ENCODE data around the gene PCYT1B.

PCYT1B gene

GRCh38 chrX:24561121-24561520 is 86.0 kb downstream of the PCYT1B start:
- no peak overlapping the region for H2AFZ ChIP-seq (ENCODE audit: low read depth)
- no peaks in the 10 kb centered on the region for H3K27me3 ChIP-seq (ENCODE audit: insufficient read depth, low read depth)
- H3K36me3 ChIP-seq (ENCODE audit: insufficient read depth), result no peaks in the 10 kb centered on the region
- no peaks in the 10 kb centered on the region for H3K79me2 ChIP-seq (ENCODE audit: insufficient read depth, low read depth)
- H3K27ac ChIP-seq, result no peak overlapping the region
- H3K4me3 ChIP-seq (IDR thresholded peaks at IDR 0.05; ENCODE audit: insufficient read depth, low read depth, low read length), result no peak overlapping the region
- TF ChIP-seq, protein P1, sequence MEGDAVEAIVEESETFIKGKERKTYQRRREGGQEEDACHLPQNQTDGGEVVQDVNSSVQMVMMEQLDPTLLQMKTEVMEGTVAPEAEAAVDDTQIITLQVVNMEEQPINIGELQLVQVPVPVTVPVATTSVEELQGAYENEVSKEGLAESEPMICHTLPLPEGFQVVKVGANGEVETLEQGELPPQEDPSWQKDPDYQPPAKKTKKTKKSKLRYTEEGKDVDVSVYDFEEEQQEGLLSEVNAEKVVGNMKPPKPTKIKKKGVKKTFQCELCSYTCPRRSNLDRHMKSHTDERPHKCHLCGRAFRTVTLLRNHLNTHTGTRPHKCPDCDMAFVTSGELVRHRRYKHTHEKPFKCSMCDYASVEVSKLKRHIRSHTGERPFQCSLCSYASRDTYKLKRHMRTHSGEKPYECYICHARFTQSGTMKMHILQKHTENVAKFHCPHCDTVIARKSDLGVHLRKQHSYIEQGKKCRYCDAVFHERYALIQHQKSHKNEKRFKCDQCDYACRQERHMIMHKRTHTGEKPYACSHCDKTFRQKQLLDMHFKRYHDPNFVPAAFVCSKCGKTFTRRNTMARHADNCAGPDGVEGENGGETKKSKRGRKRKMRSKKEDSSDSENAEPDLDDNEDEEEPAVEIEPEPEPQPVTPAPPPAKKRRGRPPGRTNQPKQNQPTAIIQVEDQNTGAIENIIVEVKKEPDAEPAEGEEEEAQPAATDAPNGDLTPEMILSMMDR (conservative IDR thresholded peaks at IDR 0.05; ENCODE audit: low read depth, low read length), result no peak
- H3K4me2 ChIP-seq, result no peak overlapping the region
- H4K20me1 ChIP-seq (ENCODE audit: insufficient read depth), result no peaks in the 10 kb centered on the region
- no peak overlapping the region for H3K9ac ChIP-seq
- no peaks in the 10 kb centered on the region for H3K4me1 ChIP-seq (ENCODE audit: low read depth, poor library complexity, severe bottlenecking)

GRCh38 chrX:24553011-24553410 is 94.1 kb downstream of the PCYT1B start:
- Histone ChIP-seq H3K4me2 (no peak overlapping the region), H3K4me3 (IDR thresholded peaks at IDR 0.05; ENCODE audit: insufficient read depth, low read depth, low read length) (no peak overlapping the region), H3K4me1 (ENCODE audit: low read depth, poor library complexity, severe bottlenecking) (no peaks in the 10 kb centered on the region), H3K27me3 (ENCODE audit: insufficient read depth, low read depth) (no peaks in the 10 kb centered on the region), H3K27ac (no peak overlapping the region), H2AFZ (ENCODE audit: low read depth) (no peak overlapping the region), H4K20me1 (ENCODE audit: insufficient read depth) (no peaks in the 10 kb centered on the region), H3K79me2 (ENCODE audit: insufficient read depth, low read depth) (no peaks in the 10 kb centered on the region), H3K9ac (no peak overlapping the region), H3K36me3 (ENCODE audit: insufficient read depth) (no peaks in the 10 kb centered on the region)
- TF ChIP-seq, protein P1 (conservative IDR thresholded peaks at IDR 0.05; ENCODE audit: low read depth, low read length), result no peak

DNA sequence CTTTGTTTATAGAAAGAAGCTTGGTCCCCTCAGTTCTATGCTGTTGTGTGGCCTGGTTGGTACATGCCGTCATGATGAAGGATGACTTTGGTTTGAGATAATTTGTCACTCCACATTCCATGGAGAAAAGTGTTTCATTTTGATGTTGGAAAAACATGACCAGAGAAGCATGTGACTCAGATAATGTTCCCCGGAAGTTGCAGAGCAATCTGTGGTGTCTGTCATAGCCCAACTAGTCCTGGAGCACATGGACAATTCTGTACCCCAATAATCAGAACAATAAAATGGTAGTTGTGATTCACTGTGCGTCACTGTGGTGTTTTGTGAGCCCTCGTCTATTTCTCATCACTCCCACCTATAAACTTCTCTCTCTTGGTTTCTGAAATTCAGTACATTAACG is 97.0 kb downstream of the PCYT1B start:
- Histone ChIP-seq H4K20me1 (ENCODE audit: insufficient read depth) (no peaks in the 10 kb centered on the region), H3K9ac (no peak overlapping the region), H3K36me3 (ENCODE audit: insufficient read depth) (no peaks in the 10 kb centered on the region), H3K4me2 (no peak overlapping the region), H3K4me3 (IDR thresholded peaks at IDR 0.05; ENCODE audit: insufficient read depth, low read depth, low read length) (no peak overlapping the region), H3K4me1 (ENCODE audit: low read depth, poor library complexity, severe bottlenecking) (no peaks in the 10 kb centered on the region), H3K79me2 (ENCODE audit: insufficient read depth, low read depth) (no peaks in the 10 kb centered on the region), H3K27me3 (ENCODE audit: insufficient read depth, low read depth) (no peaks in the 10 kb centered on the region), H3K27ac (no peak overlapping the region), H2AFZ (ENCODE audit: low read depth) (no peak overlapping the region)
- TF ChIP-seq, protein P1 (conservative IDR thresholded peaks at IDR 0.05; ENCODE audit: low read depth, low read length), result no peak

- no peak overlapping the region for H3K27ac ChIP-seq
- H3K27me3 ChIP-seq (ENCODE audit: insufficient read depth, low read depth), result no peaks in the 10 kb centered on the region
- TF ChIP-seq, protein P1 (conservative IDR thresholded peaks at IDR 0.05; ENCODE audit: low read depth, low read length), result no peak
- no peaks in the 10 kb centered on the region for H3K79me2 ChIP-seq (ENCODE audit: insufficient read depth, low read depth)
- no peak overlapping the region for H2AFZ ChIP-seq (ENCODE audit: low read depth)
- no peaks in the 10 kb centered on the region for H3K36me3 ChIP-seq (ENCODE audit: insufficient read depth)
- H3K4me3 ChIP-seq (IDR thresholded peaks at IDR 0.05; ENCODE audit: insufficient read depth, low read depth, low read length), result no peak overlapping the region
- H3K4me2 ChIP-seq, result no peak overlapping the region
- H3K9ac ChIP-seq, result no peak overlapping the region
- H3K4me1 ChIP-seq (ENCODE audit: low read depth, poor library complexity, severe bottlenecking), result no peaks in the 10 kb centered on the region
- no peaks in the 10 kb centered on the region for H4K20me1 ChIP-seq (ENCODE audit: insufficient read depth)
Observed at GRCh38 chrX:24547961-24548360, 99.2 kb downstream of the PCYT1B start.

All from KMS-11 (cell line).